Body of pancreas (tissue), 4 donors: ENCODE data around the gene ADGRL3. TPM values are rescaled to one million over a fixed set of nuclear protein-coding genes. Genes with fewer than 3 reads are reported as not detected.

Experiments used
- ATAC-seq: fragments of 150-250 bp; one replicate; pipeline ENCODE4 v1.9.1; 2016
- DNase-seq, 4 donors: peaks; one replicate each; pipeline ENCODE4 v3.0.0-alpha.2; 2019
- H3K27ac ChIP-seq, 4 donors: fragments of 200-600 bp; sonication (generic); 1 replicate in 3 of 4; 2 replicates in 1 of 4; pipeline versions ENCODE4 v1.5.1 to v1.6.1; 2016 to 2019; ENCODE audit warnings: mild to moderate bottlenecking in 1 of 4, mixed read lengths in 1 of 4, moderate library complexity in 1 of 4
- H3K27me3 ChIP-seq, 2 donors: fragments of 200-600 bp; sonication (generic); one replicate each; pipeline ENCODE4 v1.6.0; 2016; ENCODE audit warnings: mild to moderate bottlenecking in 1 of 2
- H3K36me3 ChIP-seq, 2 donors: fragments of 200-600 bp; sonication (generic); replicated peaks in 1 of 2; 2 replicates each; pipeline ENCODE4 v1.5.1; 2016; ENCODE audit warnings: low read depth in 2 of 2; ENCODE audit not compliant: insufficient read depth in 1 of 2
- H3K4me1 ChIP-seq: fragments of 200-600 bp; sonication (generic); one replicate; pipeline ENCODE4 v1.6.0; 2016
- H3K4me3 ChIP-seq, 2 donors: fragments of 200-600 bp; sonication (generic); 1 replicate in 1 of 2; 2 replicates in 1 of 2; pipeline ENCODE4 v1.5.1; 2016 to 2019
- H3K9me3 ChIP-seq, 3 donors: fragments of 200-600 bp; sonication (generic); 1 replicate in 2 of 3; 2 replicates in 1 of 3; pipeline ENCODE4 v1.5.1; 2016
- CTCF ChIP-seq, 7 experiments: fragments of 450-650 bp in 4 of 7; fragments of 200-600 bp in 3 of 7; sonication (generic) in 3 of 7; IDR thresholded peaks; one replicate each; pipeline ENCODE4 v1.5.1; 2016 to 2019; ENCODE audit warnings: antibody characterized with exemption in 7 of 7
- POLR2A ChIP-seq, 3 donors: fragments of 450-650 bp; IDR thresholded peaks; one replicate each; pipeline ENCODE4 v1.6.1; 2016; ENCODE audit warnings: antibody characterized with exemption in 3 of 3, mild to moderate bottlenecking in 2 of 3
- WGBS, 2 donors: methylation state at CpG; one replicate each; pipeline ENCODE4 v1.1.5; 2017; 5-methylcytosine and 5-hydroxymethylcytosine counted together
- intact Hi-C: fragments of 100-400 bp; cut with DNase I; formaldehyde crosslinking; loops from one replicate; pipeline ENCODE4 v1.15.1; 2023
- total RNA-seq, 2 donors: library from RNA; depleted of rRNA; stranded (reverse); fragments of >200 nt; gene quantifications; one replicate each; pipeline ENCODE4 v1.1.0, GENCODE V29; 2016

Gene ADGRL3
- total RNA-seq, 2 donors from 2014 or later: 0.33 to 1.0 TPM

GRCh38 chr4:61891953-61892352, 691.8 kb downstream of the ADGRL3 start:
- H3K27ac ChIP-seq: no peak overlapping the region
- ATAC-seq: no peak
- H3K4me3 ChIP-seq: no peak overlapping the region
- TF ChIP-seq POLR2A (IDR thresholded peaks at IDR 0.05) (no peak), CTCF (IDR thresholded peaks at IDR 0.05) (no peak)
- no peaks in the 10 kb centered on the region for H3K36me3 ChIP-seq
- H3K9me3 ChIP-seq: no peaks in the 10 kb centered on the region
- DNase-seq: no peak
- H3K27me3 ChIP-seq: no peaks in the 10 kb centered on the region
- no peaks in the 10 kb centered on the region for H3K4me1 ChIP-seq
- intact Hi-C loops: no loop called here

- intact Hi-C loops: no loop called here
- TF ChIP-seq CTCF (IDR thresholded peaks at IDR 0.05): no peak
- TF ChIP-seq POLR2A (IDR thresholded peaks at IDR 0.05): no peak
Measured at GRCh38 chr4:61896634-61897033, 696.5 kb downstream of the ADGRL3 start.

GRCh38 chr4:61909031-61909430, 708.9 kb downstream of the ADGRL3 start:
- H3K27ac ChIP-seq: no peak overlapping the region
- TF ChIP-seq POLR2A (IDR thresholded peaks at IDR 0.05) (no peak), CTCF (IDR thresholded peaks at IDR 0.05) (no peak)
- no peaks in the 10 kb centered on the region for H3K27me3 ChIP-seq
- intact Hi-C loops: no loop called here
- H3K4me1 ChIP-seq: no peaks in the 10 kb centered on the region
- 62 to 78% methylated on average over 4 of the region's 4 CpGs for WGBS, 2 donors
- no peaks in the 10 kb centered on the region for H3K9me3 ChIP-seq
- no peak overlapping the region for H3K4me3 ChIP-seq
- H3K36me3 ChIP-seq: no peaks in the 10 kb centered on the region
- ATAC-seq: no peak
- DNase-seq: no peak

More at GRCh38 chr4:61896634-61897033, 696.5 kb downstream of the ADGRL3 start:
- 58 to 69% methylated on average over 2 of the region's 2 CpGs for whole genome bisulfite sequencing, 2 donors
- Histone ChIP-seq H3K27me3 (no peaks in the 10 kb centered on the region), H3K36me3 (no peaks in the 10 kb centered on the region), H3K4me3 (no peak overlapping the region), H3K9me3 (no peaks in the 10 kb centered on the region), H3K4me1 (no peaks in the 10 kb centered on the region), H3K27ac (no peak overlapping the region)
- no peak for ATAC-seq
- no peak for DNase-seq

GRCh38 chr4:61911313-61911756, 711.2 kb downstream of the ADGRL3 start:
- no peaks in the 10 kb centered on the region for H3K9me3 ChIP-seq
- H3K4me1 ChIP-seq: no peaks in the 10 kb centered on the region
- no peaks in the 10 kb centered on the region for H3K27me3 ChIP-seq
- intact Hi-C loops: no loop called here
- no peaks in the 10 kb centered on the region for H3K36me3 ChIP-seq
- no peak overlapping the region for H3K27ac ChIP-seq
- TF ChIP-seq CTCF (IDR thresholded peaks at IDR 0.05) (no peak), POLR2A (IDR thresholded peaks at IDR 0.05) (no peak)
- DNase-seq: no peak
- WGBS, 2 donors: 5 to 16% methylated on average over 2 of the region's 2 CpGs
- ATAC-seq: no peak
- H3K4me3 ChIP-seq: no peak overlapping the region

- WGBS, 2 donors: 81 to 86% methylated on average over 2 of the region's 2 CpGs
- no peak overlapping the region for H3K4me3 ChIP-seq
- no peaks in the 10 kb centered on the region for H3K36me3 ChIP-seq
- H3K27me3 ChIP-seq: no peaks in the 10 kb centered on the region
- intact Hi-C loops: no loop called here
- no peaks in the 10 kb centered on the region for H3K4me1 ChIP-seq
- no peaks in the 10 kb centered on the region for H3K9me3 ChIP-seq
- no peak for DNase-seq
- no peak overlapping the region for H3K27ac ChIP-seq
- no peak for ATAC-seq
- TF ChIP-seq POLR2A (IDR thresholded peaks at IDR 0.05): no peak
- TF ChIP-seq CTCF (IDR thresholded peaks at IDR 0.05): no peak
Measured at GRCh38 chr4:61913619-61914018, 713.5 kb downstream of the ADGRL3 start.
